Neural progenitor cell (in vitro differentiated cells): ENCODE measurements around the gene TMEM63B. TPM values are rescaled to one million over a fixed set of nuclear protein-coding genes. Genes with fewer than 3 reads are reported as not detected.

Source experiments
- DNase-seq: peaks from one replicate; pipeline ENCODE4 v3.0.0-alpha.2; 2016; ENCODE audit warnings: low spot score
- H2AFZ ChIP-seq: fragments of 200-600 bp; sonication (generic); replicated peaks from 2 replicates; pipeline ENCODE4 v1.6.1; 2016; ENCODE audit warnings: antibody characterized with exemption
- H3F3A ChIP-seq: fragments of 200-600 bp; sonication (generic); 2 replicates; pipeline ENCODE4 v1.6.1; 2016; ENCODE audit warnings: antibody characterized with exemption, low read depth
- H3K27ac ChIP-seq: fragments of 200-600 bp; sonication (generic); 2 replicates; pipeline ENCODE4 v1.5.1; 2016; ENCODE audit warnings: mild to moderate bottlenecking
- H3K27me3 ChIP-seq: fragments of 200-600 bp; sonication (generic); 2 replicates; pipeline ENCODE4 v1.6.1; 2016; ENCODE audit warnings: mild to moderate bottlenecking, moderate library complexity
- H3K36me3 ChIP-seq: fragments of 200-600 bp; sonication (generic); 2 replicates; pipeline ENCODE4 v1.5.1; 2016
- H3K4me1 ChIP-seq: fragments of 200-600 bp; sonication (generic); 2 replicates; pipeline ENCODE4 v1.6.1; 2016; ENCODE audit warnings: mixed run types
- H3K4me2 ChIP-seq: fragments of 200-600 bp; sonication (generic); 2 replicates; pipeline ENCODE4 v1.6.1; 2016
- H3K4me3 ChIP-seq: fragments of 200-600 bp; sonication (generic); 2 replicates; pipeline ENCODE4 v1.5.1; 2016
- H3K79me2 ChIP-seq: fragments of 200-600 bp; sonication (generic); 2 replicates; pipeline ENCODE4 v1.6.1; 2016; ENCODE audit warnings: low read depth
- H3K9ac ChIP-seq: fragments of 200-600 bp; sonication (generic); 2 replicates; pipeline ENCODE4 v1.6.1; 2016
- H3K9me3 ChIP-seq: fragments of 200-600 bp; sonication (generic); 2 replicates; pipeline ENCODE4 v1.5.1; 2016; ENCODE audit warnings: low read depth
- H4K20me1 ChIP-seq: fragments of 200-600 bp; sonication (generic); 2 replicates; pipeline ENCODE4 v1.6.1; 2016; ENCODE audit warnings: low read depth
- H3K27ac Mint-ChIP-seq: 3 replicates; pipeline ENCODE4 v1.8.0; 2021; ENCODE audit warnings: mixed read lengths
- H3K27me3 Mint-ChIP-seq: 2 replicates; pipeline ENCODE4 v1.8.0; 2022; ENCODE audit warnings: low read depth, mild to moderate bottlenecking, inconsistent platforms, moderate library complexity, mixed read lengths; ENCODE audit not compliant: insufficient read depth
- H3K36me3 Mint-ChIP-seq: 3 replicates; pipeline ENCODE4 v1.8.0; 2021; ENCODE audit warnings: mixed read lengths
- H3K4me1 Mint-ChIP-seq: 3 replicates; pipeline ENCODE4 v1.8.0; 2021; ENCODE audit warnings: mixed read lengths
- H3K4me3 Mint-ChIP-seq: 3 replicates; pipeline ENCODE4 v1.8.0; 2021; ENCODE audit warnings: mild to moderate bottlenecking, moderate library complexity, mixed read lengths
- H3K9me3 Mint-ChIP-seq: 3 replicates; pipeline ENCODE4 v1.8.0; 2020; ENCODE audit warnings: mixed read lengths
- CTCF ChIP-seq: fragments of 200-600 bp; sonication (generic); IDR thresholded peaks from 2 replicates; pipeline ENCODE4 v1.5.1; 2017; ENCODE audit warnings: antibody characterized with exemption, mild to moderate bottlenecking
- EZH2 ChIP-seq: fragments of 200-600 bp; sonication (generic); IDR thresholded peaks from 2 replicates; pipeline ENCODE4 v1.6.1; 2017; ENCODE audit warnings: antibody characterized with exemption, mild to moderate bottlenecking, moderate library complexity
- EZH2phosphoT487 ChIP-seq: fragments of 200-600 bp; sonication (generic); IDR thresholded peaks from 2 replicates; pipeline ENCODE4 v1.6.1; 2017; ENCODE audit warnings: antibody characterized with exemption
- total RNA-seq: library from RNA; depleted of rRNA; stranded (reverse); fragments of >200 nt; gene quantifications from 2 replicates; pipeline ENCODE4 v1.2.3, GENCODE V29; 2015; ENCODE audit warnings: low replicate concordance

Gene TMEM63B
- total RNA-seq, 1 donor from 2014 or later = 25.4 TPM

DNA sequence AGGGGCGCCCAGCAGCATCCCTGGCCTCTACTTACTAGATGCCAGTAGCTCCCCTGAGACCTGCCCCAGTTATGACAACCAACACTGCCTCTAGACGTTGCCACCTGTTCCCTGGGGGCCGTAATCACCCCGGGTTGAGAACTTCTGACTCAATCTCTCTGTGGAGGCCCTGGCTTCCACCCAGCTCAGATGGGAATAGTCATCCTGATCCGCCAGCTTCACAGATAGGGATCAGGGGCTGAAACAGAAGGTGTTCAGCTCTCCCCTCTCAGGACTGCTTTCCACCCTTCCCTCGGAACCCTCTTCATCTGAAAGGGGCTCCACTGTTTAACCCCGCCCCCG is 34.6 kb downstream of the TMEM63B start:
- Mint-ChIP-seq H3K4me3 (no peak overlapping the region), H3K9me3 (no peaks in the 10 kb centered on the region), H3K27me3 (peaks cover 7% of the 10 kb centered on the region), H3K4me1 (peaks cover 45% of the 10 kb centered on the region), H3K27ac (no peak overlapping the region), H3K36me3 (no peaks in the 10 kb centered on the region)
- Histone ChIP-seq H3K27me3 (no peaks in the 10 kb centered on the region), H3K4me2 (no peak overlapping the region), H3K9me3 (no peaks in the 10 kb centered on the region), H2AFZ (no peak overlapping the region), H3K9ac (no peak overlapping the region), H3K4me3 (no peak overlapping the region), H3K79me2 (no peaks in the 10 kb centered on the region), H4K20me1 (no peaks in the 10 kb centered on the region), H3K36me3 (no peaks in the 10 kb centered on the region), H3K27ac (no peak overlapping the region), H3F3A (no peaks in the 10 kb centered on the region), H3K4me1 (peaks cover 12% of the 10 kb centered on the region)
- TF ChIP-seq EZH2 (no peak), EZH2phosphoT487 (no peak), CTCF (no peak)
- DNase-seq = no peak

DNA sequence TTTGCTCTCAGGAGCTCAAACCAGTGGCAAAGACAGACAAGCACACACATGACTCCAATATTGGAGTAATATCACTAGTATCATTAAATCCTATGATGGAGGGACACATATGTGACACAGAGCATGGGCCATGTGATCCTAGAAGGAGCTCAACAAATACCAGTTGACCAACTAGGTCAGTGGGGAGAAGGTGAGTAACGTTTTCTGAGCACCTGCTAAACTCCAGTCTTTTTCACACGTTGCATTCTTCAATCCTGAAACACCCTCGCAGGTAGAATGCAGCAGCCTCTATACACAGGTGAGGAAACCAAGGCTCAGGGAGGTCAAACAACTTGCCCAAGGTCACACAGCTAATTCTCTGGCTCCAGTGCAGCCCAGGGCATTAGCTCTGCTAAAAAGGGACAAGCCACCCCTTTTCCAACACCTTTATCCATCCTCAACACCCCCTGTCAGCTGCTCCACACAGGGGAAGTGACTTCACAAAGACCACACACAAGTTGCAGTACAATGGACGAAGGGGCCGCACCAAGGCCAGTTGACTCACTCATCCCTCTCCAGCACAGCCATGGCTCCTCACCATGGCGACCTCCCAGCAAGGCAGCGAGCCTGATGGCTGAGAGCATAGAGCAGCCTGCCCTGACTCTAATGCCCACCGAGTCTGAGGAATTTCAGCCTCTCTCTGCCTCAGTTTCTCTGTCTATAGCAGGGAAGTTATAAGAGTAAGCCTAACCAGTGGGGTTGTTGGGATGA is 35.7 kb downstream of the TMEM63B start:
- peaks cover 44% of the 10 kb centered on the region for H3K4me1 Mint-ChIP-seq

GRCh38 chr6:44166116-44166515 is 38.8 kb downstream of the TMEM63B start:
- no peak overlapping the region for H3K27ac Mint-ChIP-seq
- no peak overlapping the region for H3K4me3 ChIP-seq
- peak overlapping the region; percentile 10 for H3K4me3 Mint-ChIP-seq

More for the DNA sequence above, 35.7 kb downstream of the TMEM63B start:
- no peaks in the 10 kb centered on the region for H3F3A ChIP-seq
- H3K9ac ChIP-seq = no peak overlapping the region
- TF ChIP-seq EZH2phosphoT487 (no peak), EZH2 (no peak), CTCF (no peak)
- H3K9me3 ChIP-seq = no peaks in the 10 kb centered on the region
- H3K36me3 ChIP-seq = no peaks in the 10 kb centered on the region
- DNase-seq = peak; percentile 50
- H3K27ac ChIP-seq = no peak overlapping the region
- H4K20me1 ChIP-seq = no peaks in the 10 kb centered on the region
- H3K4me3 Mint-ChIP-seq = peak overlapping the region; percentile 31
- no peak overlapping the region for H3K4me2 ChIP-seq
- H3K27ac Mint-ChIP-seq = peak overlapping the region; percentile 9
- no peaks in the 10 kb centered on the region for H3K79me2 ChIP-seq
- H3K36me3 Mint-ChIP-seq = no peaks in the 10 kb centered on the region
- H3K4me1 ChIP-seq = peaks cover 13% of the 10 kb centered on the region
- no peak overlapping the region for H2AFZ ChIP-seq
- no peak overlapping the region for H3K4me3 ChIP-seq
- H3K27me3 ChIP-seq = no peaks in the 10 kb centered on the region
- H3K9me3 Mint-ChIP-seq = no peaks in the 10 kb centered on the region
- H3K27me3 Mint-ChIP-seq = peaks cover 7% of the 10 kb centered on the region

More at GRCh38 chr6:44166116-44166515, 38.8 kb downstream of the TMEM63B start:
- Histone ChIP-seq H3K4me2 (no peak overlapping the region), H3K4me1 (peaks cover 13% of the 10 kb centered on the region), H3K27me3 (no peaks in the 10 kb centered on the region), H3K27ac (no peak overlapping the region), H3K79me2 (no peaks in the 10 kb centered on the region), H4K20me1 (no peaks in the 10 kb centered on the region), H2AFZ (peak overlapping the region; percentile 73), H3K9me3 (no peaks in the 10 kb centered on the region), H3K9ac (no peak overlapping the region), H3F3A (no peaks in the 10 kb centered on the region), H3K36me3 (no peaks in the 10 kb centered on the region)
- H3K9me3 Mint-ChIP-seq = no peaks in the 10 kb centered on the region
- DNase-seq = no peak
- peaks cover 44% of the 10 kb centered on the region for H3K4me1 Mint-ChIP-seq
- no peaks in the 10 kb centered on the region for H3K36me3 Mint-ChIP-seq
- TF ChIP-seq EZH2phosphoT487 (no peak), CTCF (no peak), EZH2 (no peak)
- H3K27me3 Mint-ChIP-seq = peaks cover 3% of the 10 kb centered on the region
